GM12878 (cell line): ENCODE data around the gene EVC. TPM values are rescaled to one million over a fixed set of nuclear protein-coding genes. Genes with fewer than 3 reads are reported as not detected.

Source experiments
- ATAC-seq: fragments of 200-7000 bp; cut with Tn5 transposase; 3 replicates; pipeline ENCODE4 v1.9.1; 2020; ENCODE audit warnings: mild to moderate bottlenecking, moderate library complexity
- BruUV-seq: library from RNA; stranded (reverse); fragments of 400-500 nt; replicated peaks from 2 replicates; lab custom pipeline; 2021; lab: Mats Ljungman, UMichigan
- CTCF ChIA-PET: fragments of 300-600 bp; sonication (Branson Sonifier 250); formaldehyde crosslinking; extraction: SDS; loops from one replicate; lab custom pipeline; 2021; ENCODE audit warnings: inconsistent platforms; lab: Yijun Ruan, JAX
- POLR2A ChIA-PET: fragments of 350-600 bp; formaldehyde crosslinking; extraction: SDS; loops from one replicate; lab custom pipeline; 2021; ENCODE audit warnings: inconsistent platforms; lab: Charles Lee
- RAD21 ChIA-PET: fragments of 300-600 bp; sonication (Branson Sonifier 250); formaldehyde crosslinking; loops from one replicate; lab custom pipeline; 2023; ENCODE audit warnings: antibody characterized with exemption; ENCODE audit not compliant: unreplicated experiment; lab: Charles Lee
- SMC1A ChIA-PET: fragments of 300-600 bp; sonication (Branson Sonifier 250); formaldehyde crosslinking; loops from one replicate; lab custom pipeline; 2023; ENCODE audit not compliant: unreplicated experiment, uncharacterized antibody; lab: Charles Lee
- DNase-seq: peaks from one replicate; pipeline ENCODE4 v3.0.0-alpha.2; 2011; ENCODE audit warnings: low read depth, low spot score
- FAIRE-seq: peaks from 3 replicates; lab custom pipeline; 2011; peaks lifted over from hg19 to GRCh38; lab: Jason Lieb, UNC
- H2AFZ ChIP-seq: 2 replicates; pipeline ENCODE4 v1.6.0; 2011; ENCODE audit warnings: low read depth, low read length, control low read depth; ENCODE audit not compliant: control insufficient read depth
- H3K27ac ChIP-seq: 2 replicates; pipeline ENCODE4 v1.5.1; 2011; ENCODE audit warnings: control low read depth; ENCODE audit not compliant: control insufficient read depth, insufficient read depth
- H3K27me3 ChIP-seq, 2 experiments: replicated peaks in 1 of 2; 2 replicates each; pipeline versions ENCODE4 v1.6.0 to v1.6.1; 2011; ENCODE audit warnings: low read length in 1 of 2; ENCODE audit not compliant: control insufficient read depth in 2 of 2, insufficient read depth in 2 of 2
- H3K36me3 ChIP-seq, 2 experiments: 2 replicates each; pipeline ENCODE4 v1.5.1; 2011; ENCODE audit warnings: low read length in 1 of 2; ENCODE audit not compliant: control insufficient read depth in 2 of 2, insufficient read depth in 2 of 2
- H3K4me1 ChIP-seq: 2 replicates; pipeline ENCODE4 v1.6.1; 2011; ENCODE audit warnings: mild to moderate bottlenecking, low read length, moderate library complexity, mixed read lengths; ENCODE audit not compliant: control insufficient read depth, insufficient read depth
- H3K4me2 ChIP-seq: 2 replicates; pipeline ENCODE4 v1.6.0; 2011; ENCODE audit warnings: control low read depth; ENCODE audit not compliant: control insufficient read depth, insufficient read depth
- H3K4me3 ChIP-seq: fragments of 200-600 bp; sonication (generic); 2 replicates; pipeline ENCODE4 v1.5.1; 2016
- H3K79me2 ChIP-seq: 2 replicates; pipeline ENCODE4 v1.6.0; 2011; ENCODE audit warnings: low read length; ENCODE audit not compliant: control insufficient read depth, insufficient read depth
- H3K9ac ChIP-seq: 2 replicates; pipeline ENCODE4 v1.8.0; 2011; ENCODE audit warnings: low read length, control low read depth, mixed read lengths; ENCODE audit not compliant: control insufficient read depth, insufficient read depth
- H3K9me3 ChIP-seq: replicated peaks from 3 replicates; pipeline ENCODE4 v1.5.1; 2011; ENCODE audit warnings: mild to moderate bottlenecking, low read length; ENCODE audit not compliant: control insufficient read depth, insufficient read depth
- H4K20me1 ChIP-seq: 2 replicates; pipeline ENCODE4 v1.6.0; 2011; ENCODE audit not compliant: control insufficient read depth, insufficient read depth
- CBFB ChIP-seq: IDR thresholded peaks from 2 replicates; pipeline ENCODE4 v1.6.1; 2016; ENCODE audit warnings: antibody characterized with exemption, low read depth
- JUNB ChIP-seq: IDR thresholded peaks from 2 replicates; pipeline ENCODE4 v1.6.1; 2016; ENCODE audit warnings: antibody characterized with exemption, mild to moderate bottlenecking
- NFYA ChIP-seq: IDR thresholded peaks from 2 replicates; pipeline ENCODE4 v1.6.1; 2011; ENCODE audit warnings: low read depth, mild to moderate bottlenecking, low read length, improper control_type of control experiment, borderline replicate concordance
- SIX5 ChIP-seq: IDR thresholded peaks from 2 replicates; pipeline ENCODE4 v1.6.1; 2011; ENCODE audit warnings: mild to moderate bottlenecking, low read depth, low read length, moderate library complexity; ENCODE audit not compliant: severe bottlenecking
- STAT1 ChIP-seq: fragments of 450-650 bp; conservative IDR thresholded peaks from 2 replicates; pipeline ENCODE4 v1.6.1; 2014; ENCODE audit warnings: antibody characterized with exemption, mild to moderate bottlenecking
- WGBS: methylation state at CpG from one replicate; pipeline ENCODE4 v1.1.6; 2016; ENCODE audit warnings: low lambda C conversion rate; ENCODE audit not compliant: insufficient replicate concordance, insufficient coverage; ENCODE audit errors: missing lambda C conversion rate; 5-methylcytosine and 5-hydroxymethylcytosine counted together
- in situ Hi-C: fragments of 300-500 bp; cut with MboI; formaldehyde crosslinking; loops from 9 replicates; pipeline ENCODE4 v1.14.3; 2018; ENCODE audit warnings: mixed read lengths
- intact Hi-C: fragments of 100-400 bp; cut with micrococcal nuclease; formaldehyde crosslinking; loops from one replicate; pipeline ENCODE4 v1.14.2; 2022; ENCODE audit not compliant: unreplicated experiment
- polyA plus RNA-seq, 11 experiments: library from polyadenylated mRNA; depleted of rRNA in 4 of 11; unstranded in 6 of 11; stranded (reverse) in 5 of 11; fragments of >200 nt; fragmentation: Nextera tagmentation in 4 of 11; fragmentation: Illumina TruSeq in 1 of 11; extraction: Ambion mirVana in 4 of 11; extraction: Trizol in 1 of 11; gene quantifications; 1 replicate in 1 of 11; 2 replicates in 10 of 11; pipeline versions ENCODE4 v1.2.1 to v1.2.3, GENCODE V29; 2011 to 2016; ENCODE audit warnings: inconsistent platforms in 2 of 11, missing spikeins in 2 of 11, low read depth in 1 of 11
- total RNA-seq, 4 experiments: library from RNA; depleted of rRNA in 3 of 4; stranded (reverse); fragments of >200 nt in 3 of 4; fragmentation: Illumina TruSeq in 1 of 4; extraction: Trizol in 1 of 4; gene quantifications; 2 replicates each; pipeline versions ENCODE4 v1.2.1 to v1.2.3, GENCODE V29; 2013 to 2021
- TF ChIP-seq, protein P1 (sequence below): IDR thresholded peaks from 2 replicates; pipeline ENCODE4 v1.6.1; 2011; ENCODE audit warnings: low read depth, low read length, improper control_type of control experiment, borderline replicate concordance

EVC gene
- total and polyA plus RNA-seq, 10 of the 15 experiments (the other 5 are each of a cell fraction or from before 2014, with no cell fraction given): 0.87 to 55.9 (median 15.6) TPM

DNA sequence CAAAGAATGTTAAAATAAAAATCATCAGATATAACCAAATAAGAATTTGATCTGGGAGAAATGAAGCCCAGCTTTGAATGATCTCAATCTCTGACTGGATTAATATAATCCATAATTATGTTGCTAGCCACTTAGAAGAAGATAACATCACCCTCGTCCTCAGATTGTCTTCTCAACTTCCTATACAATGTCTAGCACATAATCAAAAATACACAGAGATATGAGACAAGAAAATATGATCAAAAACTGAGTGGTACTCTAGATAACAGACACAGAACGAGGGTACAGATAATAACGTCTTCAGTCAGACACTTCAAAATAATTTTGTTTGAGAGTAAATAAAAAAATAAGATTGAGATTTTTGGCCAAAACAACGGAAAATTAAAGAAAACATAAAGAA lies 49.8 kb upstream of the EVC start:
- ChIA-PET RAD21 (no interaction called here), SMC1A (no interaction called here), CTCF (no interaction called here), POLR2A (no interaction called here)
- no peak overlapping the region for H3K9ac ChIP-seq
- FAIRE-seq (no peak), DNase-seq (no peak), ATAC-seq (no peak)
- no peaks in the 10 kb centered on the region for H3K79me2 ChIP-seq
- H2AFZ ChIP-seq: no peak overlapping the region
- H3K4me1 ChIP-seq: no peaks in the 10 kb centered on the region
- H3K36me3 ChIP-seq: peaks cover 0 to 1% of the 10 kb centered on the region in 2 experiments
- in situ Hi-C loops: no loop called here
- no peak overlapping the region for H3K4me2 ChIP-seq
- no TSS peak for BruUV-seq
- intact Hi-C loops: no loop called here
- no peak overlapping the region for H3K4me3 ChIP-seq
- no peaks in the 10 kb centered on the region; the same call in 2 of the 3 replicates for H3K9me3 ChIP-seq
- H4K20me1 ChIP-seq: no peaks in the 10 kb centered on the region
- 1% methylated on average over 4 of the region's 4 CpGs for WGBS
- TF ChIP-seq CBFB: no peak
- H3K27ac ChIP-seq: no peak overlapping the region
- no peaks in the 10 kb centered on the region for H3K27me3 ChIP-seq

DNA sequence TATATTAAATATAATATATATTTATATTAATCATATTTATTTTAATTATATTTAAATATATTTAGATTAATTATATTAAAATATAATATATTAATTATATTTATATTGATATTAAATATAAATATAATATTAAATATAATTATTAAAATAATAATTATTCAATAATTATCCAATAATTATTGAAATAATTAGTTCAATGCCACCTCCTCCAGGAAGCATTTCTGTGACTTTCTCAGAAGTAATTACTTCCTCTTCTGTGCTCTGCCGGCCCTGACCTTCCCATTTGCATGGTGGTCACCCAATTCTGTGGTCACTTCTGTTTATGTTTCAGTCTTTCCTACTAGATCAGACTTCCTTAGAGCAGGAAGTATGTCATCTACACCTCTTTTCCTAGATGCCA lies 48.4 kb upstream of the EVC start:
- Histone ChIP-seq H3K4me1 (no peaks in the 10 kb centered on the region), H3K4me2 (no peak overlapping the region), H3K36me3 (no peaks in the 10 kb centered on the region; a peak in 2 of 4 replicates), H3K27ac (no peak overlapping the region), H2AFZ (no peak overlapping the region), H3K79me2 (no peaks in the 10 kb centered on the region), H4K20me1 (no peaks in the 10 kb centered on the region), H3K9ac (no peak overlapping the region), H3K27me3 (no peaks in the 10 kb centered on the region), H3K9me3 (no peaks in the 10 kb centered on the region; the same call in 2 of the 3 replicates), H3K4me3 (no peak overlapping the region)
- BruUV-seq: no TSS peak
- in situ Hi-C loops: no loop called here
- intact Hi-C loops: no loop called here
- no peak for FAIRE-seq
- TF ChIP-seq JUNB (no peak), SIX5 (no peak), NFYA (no peak), STAT1 (no peak)
- TF ChIP-seq, protein P1, sequence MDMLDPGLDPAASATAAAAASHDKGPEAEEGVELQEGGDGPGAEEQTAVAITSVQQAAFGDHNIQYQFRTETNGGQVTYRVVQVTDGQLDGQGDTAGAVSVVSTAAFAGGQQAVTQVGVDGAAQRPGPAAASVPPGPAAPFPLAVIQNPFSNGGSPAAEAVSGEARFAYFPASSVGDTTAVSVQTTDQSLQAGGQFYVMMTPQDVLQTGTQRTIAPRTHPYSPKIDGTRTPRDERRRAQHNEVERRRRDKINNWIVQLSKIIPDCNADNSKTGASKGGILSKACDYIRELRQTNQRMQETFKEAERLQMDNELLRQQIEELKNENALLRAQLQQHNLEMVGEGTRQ: no peak
- POLR2A ChIA-PET: no interaction called here
- no peak for DNase-seq
- CTCF ChIA-PET: no interaction called here
- SMC1A ChIA-PET: no interaction called here
- RAD21 ChIA-PET: no interaction called here
- 7% methylated on average over 1 of the region's 1 CpG for WGBS
- no peak for ATAC-seq
